Testis (tissue), 2 donors: ENCODE data around the gene SHROOM2.

Experiments
- CTCF ChIP-seq, 3 experiments: fragments of 450-650 bp in 2 of 3; fragments of 200-600 bp in 1 of 3; sonication (generic) in 1 of 3; IDR thresholded peaks; one replicate each; pipeline ENCODE4 v1.5.1; 2016 to 2019; ENCODE audit warnings: antibody characterized with exemption in 3 of 3, mild to moderate bottlenecking in 2 of 3, moderate library complexity in 1 of 3
- POLR2A ChIP-seq: fragments of 450-650 bp; IDR thresholded peaks from one replicate; pipeline ENCODE4 v1.6.1; 2017; ENCODE audit warnings: antibody characterized with exemption, mild to moderate bottlenecking, moderate library complexity

- no peak for TF ChIP-seq POLR2A
- no peak for TF ChIP-seq CTCF (IDR thresholded peaks at IDR 0.05)
Measured at GRCh38 chrX:9844936-9845577, 58.8 kb downstream of the SHROOM2 start.
